ENCODE data around the gene MEGF11. TPM values are rescaled to one million over a fixed set of nuclear protein-coding genes. Genes with fewer than 3 reads are reported as not detected.
A peak's percentile ranks its signal among the peaks of the same experiment; 100 is the strongest.

MEGF11 gene
- polyA plus RNA-seq, 3 donors: not detected

DNA sequence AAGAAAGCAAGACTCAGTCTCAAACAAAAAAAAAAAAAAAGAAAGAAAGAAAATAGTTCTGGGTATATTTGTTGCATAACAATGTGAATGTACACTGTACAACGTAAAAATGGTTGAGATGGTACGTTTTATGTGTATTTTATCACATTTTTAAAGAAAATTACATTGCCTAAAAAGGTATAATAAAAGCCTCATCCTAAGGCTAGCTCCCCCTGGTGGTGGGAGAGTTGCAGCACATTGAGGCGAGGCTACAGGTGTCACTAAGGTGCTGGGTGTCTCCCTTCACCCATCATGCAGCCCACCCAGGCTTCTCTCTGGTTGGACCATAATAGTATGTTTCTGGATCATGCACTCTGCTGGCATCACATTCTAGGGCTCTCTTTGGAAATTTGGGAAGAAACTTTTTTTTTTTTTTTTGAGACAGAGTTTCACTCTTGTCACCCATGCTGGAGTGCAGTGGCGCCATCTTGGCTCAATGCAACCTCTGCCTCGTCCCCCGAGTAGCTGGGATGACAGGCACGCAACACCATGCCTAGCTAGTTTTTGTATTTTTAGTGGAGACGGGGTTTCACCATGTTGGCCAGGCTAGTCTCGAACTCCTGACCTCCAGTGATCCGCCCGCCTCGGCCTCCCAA is 396.6 kb downstream of the MEGF11 start:
- H3K9ac ChIP-seq (ENCODE audit: insufficient read depth, low read length, poor library complexity, severe bottlenecking): no peak overlapping the region
- H3K36me3 ChIP-seq (replicated peaks in 1 of 2; ENCODE audit: control insufficient read depth in 1 of 2, insufficient read depth in 2 of 2, low read length in 2 of 2): no peaks in the 10 kb centered on the region
- 81% methylated on average over 4 of the region's 12 CpGs for WGBS (ENCODE audit: insufficient coverage)
- Mint-ChIP-seq H3K27me3 (ENCODE audit: low read depth in 3 of 3) (peaks cover 0 to 1% (median 0%) of the 10 kb centered on the region in 3 donors), H3K4me1 (peaks cover 19% of the 10 kb centered on the region), H3K9me3 (no peaks in the 10 kb centered on the region), H3K27ac (peak overlapping the region in 1 of 7 donors; percentile 68), H3K36me3 (no peaks in the 10 kb centered on the region), H3K4me3 (peak overlapping the region in 1 of 2 donors; percentile 27)
- DNase-seq: peak; percentile 56 to 76 (median 74)
- no peak overlapping the region for H3K4me3 ChIP-seq (replicated peaks in 1 of 3; ENCODE audit: low read depth in 2 of 3, low read length in 3 of 3)
- no peaks in the 10 kb centered on the region for H3K79me2 ChIP-seq (ENCODE audit: insufficient read depth, low read length)
- intact Hi-C loops (cut with micrococcal nuclease): loop anchor here in 1 of 2 donors (5.0 kb wide), 1 partner anchor 220 kb away; no protein-coding TSS in a partner anchor
- H3K4me1 ChIP-seq (ENCODE audit: control insufficient read depth in 1 of 2, insufficient read depth in 2 of 2, low read length in 2 of 2): no peaks in the 10 kb centered on the region
- no peak overlapping the region for H3K4me2 ChIP-seq (replicated peaks; ENCODE audit: extremely low read depth, low read length, poor library complexity, severe bottlenecking)
- H4K20me1 ChIP-seq (ENCODE audit: insufficient read depth, low read length): no peaks in the 10 kb centered on the region
- no peaks in the 10 kb centered on the region for H3K9me3 ChIP-seq (replicated peaks in 1 of 2; ENCODE audit: control insufficient read depth in 1 of 2, insufficient read depth in 1 of 2, low read length in 2 of 2)
- no peak overlapping the region for H2AFZ ChIP-seq (ENCODE audit: insufficient read depth, low read depth, low read length, poor library complexity, severe bottlenecking)
- TF ChIP-seq, protein P1, sequence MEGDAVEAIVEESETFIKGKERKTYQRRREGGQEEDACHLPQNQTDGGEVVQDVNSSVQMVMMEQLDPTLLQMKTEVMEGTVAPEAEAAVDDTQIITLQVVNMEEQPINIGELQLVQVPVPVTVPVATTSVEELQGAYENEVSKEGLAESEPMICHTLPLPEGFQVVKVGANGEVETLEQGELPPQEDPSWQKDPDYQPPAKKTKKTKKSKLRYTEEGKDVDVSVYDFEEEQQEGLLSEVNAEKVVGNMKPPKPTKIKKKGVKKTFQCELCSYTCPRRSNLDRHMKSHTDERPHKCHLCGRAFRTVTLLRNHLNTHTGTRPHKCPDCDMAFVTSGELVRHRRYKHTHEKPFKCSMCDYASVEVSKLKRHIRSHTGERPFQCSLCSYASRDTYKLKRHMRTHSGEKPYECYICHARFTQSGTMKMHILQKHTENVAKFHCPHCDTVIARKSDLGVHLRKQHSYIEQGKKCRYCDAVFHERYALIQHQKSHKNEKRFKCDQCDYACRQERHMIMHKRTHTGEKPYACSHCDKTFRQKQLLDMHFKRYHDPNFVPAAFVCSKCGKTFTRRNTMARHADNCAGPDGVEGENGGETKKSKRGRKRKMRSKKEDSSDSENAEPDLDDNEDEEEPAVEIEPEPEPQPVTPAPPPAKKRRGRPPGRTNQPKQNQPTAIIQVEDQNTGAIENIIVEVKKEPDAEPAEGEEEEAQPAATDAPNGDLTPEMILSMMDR (IDR thresholded peaks at IDR 0.05): peak; percentile 97
- no peaks in the 10 kb centered on the region for H3K27me3 ChIP-seq (ENCODE audit: control insufficient read depth in 2 of 2, insufficient read depth in 2 of 2, low read length in 2 of 2)
- H3K27ac ChIP-seq (ENCODE audit: low read depth in 1 of 2, low read length in 2 of 2): no peak overlapping the region

DNA sequence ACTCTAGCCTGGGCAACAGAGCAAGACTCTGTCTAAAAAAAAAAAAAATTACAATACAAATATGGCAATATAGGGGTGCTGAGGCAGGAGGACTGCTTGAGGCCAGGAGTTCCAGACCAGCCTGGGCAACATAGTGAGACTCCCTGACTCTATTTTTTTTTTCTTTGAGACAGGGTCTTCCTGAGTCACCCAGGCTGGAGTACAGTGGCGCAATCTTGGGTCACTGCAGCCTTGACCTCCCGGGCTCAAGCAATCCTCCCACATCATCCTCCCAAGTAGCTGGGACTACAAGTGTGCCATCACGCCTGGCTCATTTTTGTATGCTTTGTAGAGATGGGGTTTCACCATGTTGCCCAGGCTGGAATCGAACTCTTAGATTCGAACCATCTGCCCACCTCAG is 401.6 kb downstream of the MEGF11 start:
- Mint-ChIP-seq H3K4me3 (no peak overlapping the region), H3K4me1 (peaks cover 10% of the 10 kb centered on the region), H3K9me3 (no peaks in the 10 kb centered on the region), H3K27me3 (ENCODE audit: low read depth in 3 of 3) (peaks cover 0 to 3% (median 0%) of the 10 kb centered on the region in 3 donors), H3K27ac (no peak overlapping the region), H3K36me3 (no peaks in the 10 kb centered on the region)
- Histone ChIP-seq H3K4me1 (ENCODE audit: control insufficient read depth in 1 of 2, insufficient read depth in 2 of 2, low read length in 2 of 2) (no peaks in the 10 kb centered on the region), H3K27ac (ENCODE audit: low read depth in 1 of 2, low read length in 2 of 2) (no peak overlapping the region), H3K4me2 (replicated peaks; ENCODE audit: extremely low read depth, low read length, poor library complexity, severe bottlenecking) (no peak overlapping the region), H3K27me3 (ENCODE audit: control insufficient read depth in 2 of 2, insufficient read depth in 2 of 2, low read length in 2 of 2) (no peaks in the 10 kb centered on the region), H2AFZ (ENCODE audit: insufficient read depth, low read depth, low read length, poor library complexity, severe bottlenecking) (no peak overlapping the region), H3K79me2 (ENCODE audit: insufficient read depth, low read length) (no peaks in the 10 kb centered on the region), H3K4me3 (replicated peaks in 1 of 3; ENCODE audit: low read depth in 2 of 3, low read length in 3 of 3) (no peak overlapping the region), H4K20me1 (ENCODE audit: insufficient read depth, low read length) (no peaks in the 10 kb centered on the region), H3K9me3 (replicated peaks in 1 of 2; ENCODE audit: control insufficient read depth in 1 of 2, insufficient read depth in 1 of 2, low read length in 2 of 2) (no peaks in the 10 kb centered on the region), H3K36me3 (replicated peaks in 1 of 2; ENCODE audit: control insufficient read depth in 1 of 2, insufficient read depth in 2 of 2, low read length in 2 of 2) (no peaks in the 10 kb centered on the region), H3K9ac (ENCODE audit: insufficient read depth, low read length, poor library complexity, severe bottlenecking) (no peak overlapping the region)
- WGBS (ENCODE audit: insufficient coverage): 100% methylated on average over 3 of the region's 5 CpGs
- peak in 1 of 3 donors; percentile 15 for DNase-seq
- TF ChIP-seq, protein P1 (IDR thresholded peaks at IDR 0.05): no peak
- intact Hi-C loops (cut with micrococcal nuclease): no loop called here
